Gastroesophageal sphincter (tissue), 3 donors: ENCODE data around the gene RPS4Y2.

Experiments
- EP300 ChIP-seq: sonication (generic); formaldehyde crosslinking; IDR thresholded peaks from one replicate; pipeline ENCODE4 v1.6.1; 2017; ENCODE audit warnings: antibody characterized with exemption, mild to moderate bottlenecking
- POLR2A ChIP-seq, 2 donors: fragments of 450-650 bp; IDR thresholded peaks; one replicate each; pipeline ENCODE4 v1.6.1; 2017; ENCODE audit warnings: antibody characterized with exemption in 2 of 2, mild to moderate bottlenecking in 2 of 2, moderate library complexity in 1 of 2
- POLR2AphosphoS5 ChIP-seq: sonication (generic); formaldehyde crosslinking; IDR thresholded peaks from one replicate; pipeline ENCODE4 v1.6.1; 2017; ENCODE audit warnings: antibody characterized with exemption
- TF ChIP-seq, protein P1 (sequence below), 4 experiments: fragments of 200-600 bp in 2 of 4; fragments of 450-650 bp in 2 of 4; sonication (generic) in 1 of 4; IDR thresholded peaks; one replicate each; pipeline ENCODE4 v1.5.1; 2017 to 2019; ENCODE audit warnings: antibody characterized with exemption in 4 of 4, mild to moderate bottlenecking in 2 of 4, moderate library complexity in 2 of 4

DNA sequence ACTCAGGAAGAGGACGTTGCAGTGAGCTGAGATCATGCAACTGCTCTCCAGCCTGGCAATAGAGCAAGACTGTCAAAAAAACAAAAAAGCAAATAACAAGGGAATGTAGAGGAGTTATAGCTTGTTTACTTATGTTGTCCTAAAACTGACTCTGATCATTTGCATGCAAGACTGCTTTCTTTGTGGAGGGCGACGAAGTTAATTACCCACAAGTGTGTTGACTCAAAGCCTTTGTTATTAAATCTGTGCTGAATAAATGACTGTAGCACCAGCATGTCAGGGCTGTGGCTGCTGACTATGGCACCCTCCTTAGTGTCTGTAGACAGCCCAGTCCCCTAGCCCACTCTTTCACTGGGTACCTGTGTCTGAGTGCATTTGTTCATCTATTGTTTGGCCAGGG lies 50.3 kb downstream of the RPS4Y2 start:
- TF ChIP-seq EP300 (no peak), POLR2A (IDR thresholded peaks at IDR 0.05) (no peak), POLR2AphosphoS5 (no peak)
- TF ChIP-seq, protein P1, sequence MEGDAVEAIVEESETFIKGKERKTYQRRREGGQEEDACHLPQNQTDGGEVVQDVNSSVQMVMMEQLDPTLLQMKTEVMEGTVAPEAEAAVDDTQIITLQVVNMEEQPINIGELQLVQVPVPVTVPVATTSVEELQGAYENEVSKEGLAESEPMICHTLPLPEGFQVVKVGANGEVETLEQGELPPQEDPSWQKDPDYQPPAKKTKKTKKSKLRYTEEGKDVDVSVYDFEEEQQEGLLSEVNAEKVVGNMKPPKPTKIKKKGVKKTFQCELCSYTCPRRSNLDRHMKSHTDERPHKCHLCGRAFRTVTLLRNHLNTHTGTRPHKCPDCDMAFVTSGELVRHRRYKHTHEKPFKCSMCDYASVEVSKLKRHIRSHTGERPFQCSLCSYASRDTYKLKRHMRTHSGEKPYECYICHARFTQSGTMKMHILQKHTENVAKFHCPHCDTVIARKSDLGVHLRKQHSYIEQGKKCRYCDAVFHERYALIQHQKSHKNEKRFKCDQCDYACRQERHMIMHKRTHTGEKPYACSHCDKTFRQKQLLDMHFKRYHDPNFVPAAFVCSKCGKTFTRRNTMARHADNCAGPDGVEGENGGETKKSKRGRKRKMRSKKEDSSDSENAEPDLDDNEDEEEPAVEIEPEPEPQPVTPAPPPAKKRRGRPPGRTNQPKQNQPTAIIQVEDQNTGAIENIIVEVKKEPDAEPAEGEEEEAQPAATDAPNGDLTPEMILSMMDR (IDR thresholded peaks at IDR 0.05) = no peak
